SK-N-MC (cell line): ENCODE measurements around the gene PARP14.
"Not testable (repeated sequence)": the region's sequence is repeated elsewhere in the genome, so short reads cannot be mapped to it uniquely, and the experiment has no call there.

Experiments
- DNase-seq: peaks from one replicate; pipeline ENCODE4 v3.0.0-alpha.2; 2011; ENCODE audit warnings: low read depth, low spot score
- H3K27ac ChIP-seq: fragments of 200-600 bp; sonication (generic); 2 replicates; pipeline ENCODE4 v1.5.1; 2016; ENCODE audit warnings: mixed run types
- H3K36me3 ChIP-seq: fragments of 200-600 bp; sonication (generic); 2 replicates; pipeline ENCODE4 v1.6.1; 2017; ENCODE audit warnings: antibody characterized with exemption, low read length, mixed read lengths; ENCODE audit not compliant: insufficient read depth
- H3K4me3 ChIP-seq: fragments of 200-600 bp; sonication (generic); 2 replicates; pipeline ENCODE4 v1.5.1; 2016
- H3K9ac ChIP-seq: fragments of 200-600 bp; sonication (generic); 2 replicates; pipeline ENCODE4 v1.8.0; 2017; ENCODE audit warnings: mixed run types, mixed read lengths; ENCODE audit not compliant: insufficient read length
- H3K9me3 ChIP-seq: fragments of 200-600 bp; sonication (generic); 2 replicates; pipeline ENCODE4 v1.6.1; 2017; ENCODE audit warnings: low read depth, mild to moderate bottlenecking, antibody characterized with exemption, low read length, moderate library complexity, mixed read lengths
- EZH2 ChIP-seq: fragments of 200-600 bp; sonication (generic); IDR thresholded peaks from one replicate; pipeline ENCODE4 v1.6.1; 2017; ENCODE audit warnings: antibody characterized with exemption
- FOXP2 ChIP-seq: optimal IDR thresholded peaks from 2 replicates; pipeline ENCODE3; 2011; ENCODE audit warnings: mild to moderate bottlenecking, moderate library complexity; ENCODE audit not compliant: insufficient read depth; ENCODE audit errors: extremely low read length, control extremely low read depth
- POLR2AphosphoS5 ChIP-seq: IDR thresholded peaks from 2 replicates; pipeline ENCODE4 v1.6.1; 2012; ENCODE audit warnings: mild to moderate bottlenecking, low read depth, low read length, borderline replicate concordance

Gene PARP14

DNA sequence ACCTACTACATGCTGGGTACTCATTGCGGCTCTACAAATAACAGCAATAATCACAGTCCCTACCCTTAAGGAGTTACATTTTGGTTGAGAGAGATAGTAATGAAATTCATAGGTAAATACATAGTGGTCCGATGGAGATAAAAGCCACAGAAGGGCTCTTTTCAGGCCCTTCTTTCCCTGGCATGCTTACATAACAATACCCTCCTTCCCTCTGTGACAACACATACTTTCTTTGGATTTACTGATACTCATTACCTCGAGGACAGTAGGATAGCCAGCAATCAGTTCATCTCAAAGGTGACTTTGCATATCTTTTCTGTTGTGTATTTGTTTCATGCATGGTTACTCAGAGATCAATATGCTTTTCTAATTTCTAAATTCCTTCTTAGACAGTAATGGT is 58.5 kb downstream of the PARP14 start:
- Histone ChIP-seq H3K9me3 (peaks cover 6% of the 10 kb centered on the region; the same call in 1 of the 2 replicates), H3K27ac (no peak overlapping the region), H3K9ac (no peak overlapping the region), H3K36me3 (peaks cover 33% of the 10 kb centered on the region), H3K4me3 (no peak overlapping the region)
- TF ChIP-seq FOXP2: no peak
- TF ChIP-seq EZH2: no peak
- TF ChIP-seq POLR2AphosphoS5: no peak
- DNase-seq: no peak

DNA sequence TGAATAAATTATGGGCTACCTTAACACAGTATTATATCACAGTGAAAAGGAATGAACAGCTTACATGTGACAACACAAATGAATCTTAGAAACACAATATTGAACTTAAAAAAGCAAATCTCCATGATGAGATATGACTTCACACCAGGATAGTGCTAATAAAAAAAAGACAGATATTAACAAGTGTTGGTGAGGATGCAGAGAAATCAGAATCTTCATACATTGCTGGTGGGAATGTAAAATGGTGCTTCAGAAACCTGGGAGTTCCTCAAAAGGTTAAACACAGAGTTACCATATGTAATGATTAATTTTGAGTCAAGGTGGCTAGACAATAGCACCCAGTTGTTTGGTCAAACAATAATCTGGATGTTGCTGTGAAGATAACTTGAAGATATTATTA is 61.6 kb downstream of the PARP14 start:
- Histone ChIP-seq H3K36me3 (peaks cover 36% of the 10 kb centered on the region), H3K27ac (no peak overlapping the region), H3K4me3 (no peak overlapping the region), H3K9me3 (peaks cover 6% of the 10 kb centered on the region; the same call in 1 of the 2 replicates), H3K9ac (no peak overlapping the region)
- DNase-seq: no peak
- TF ChIP-seq EZH2 (no peak), FOXP2 (no peak), POLR2AphosphoS5 (no peak)

DNA sequence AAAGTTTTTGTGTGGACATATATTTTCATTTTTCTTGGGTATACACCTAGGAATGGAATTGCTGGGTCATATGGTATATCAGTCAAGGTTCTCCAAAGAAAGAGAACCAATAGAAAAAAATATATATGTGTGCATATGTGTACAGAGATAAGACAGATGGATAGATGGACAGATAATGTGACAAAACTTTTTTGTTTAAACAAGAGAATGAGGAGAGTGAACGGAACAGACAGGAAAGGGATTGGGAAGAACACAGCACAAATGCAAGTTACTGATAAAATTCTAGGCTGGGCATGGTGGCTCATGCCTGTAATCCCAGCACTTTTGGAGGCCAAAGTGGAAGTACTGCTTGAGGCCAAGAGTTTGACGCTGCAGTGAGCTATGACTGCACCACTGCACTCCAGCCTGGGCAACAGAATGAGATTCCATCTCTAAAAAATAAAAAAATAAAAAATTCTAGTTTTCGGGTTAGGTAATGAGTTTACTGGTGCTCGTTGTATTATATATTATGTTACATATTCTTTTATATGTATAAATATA is 63.0 kb downstream of the PARP14 start:
- no peak for DNase-seq
- H3K27ac ChIP-seq: no peak overlapping the region

DNA sequence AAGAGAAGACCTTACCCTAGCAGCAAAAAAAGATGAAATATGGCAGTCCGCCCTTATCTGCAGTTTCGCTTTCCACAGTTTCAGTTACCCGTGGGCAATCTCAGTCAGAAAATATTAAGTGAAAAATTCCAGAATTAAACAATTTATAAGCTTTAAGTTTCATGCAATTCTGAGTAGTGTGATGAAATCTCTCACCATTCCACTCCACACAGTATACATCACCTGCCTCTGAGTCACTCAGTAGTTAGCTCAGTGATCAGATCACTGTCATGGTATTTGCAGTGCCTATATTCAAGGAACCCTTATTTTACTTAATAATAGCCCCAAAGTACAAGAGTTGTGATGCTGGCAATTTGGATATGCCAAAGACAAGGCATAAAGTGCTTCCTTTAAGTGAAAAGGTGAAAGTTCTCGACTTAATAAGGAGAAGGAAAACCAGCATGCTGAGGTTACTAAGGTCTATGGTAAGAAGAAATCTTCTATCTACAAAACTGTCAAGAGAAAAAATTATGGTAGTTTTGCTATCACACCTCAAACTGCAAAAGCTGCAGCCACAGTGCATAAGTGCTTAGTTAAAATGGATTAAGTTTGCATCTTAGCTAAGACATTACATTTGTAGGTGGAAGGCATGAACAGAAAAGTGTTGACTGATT is 64.9 kb downstream of the PARP14 start:
- Histone ChIP-seq H3K9me3 (peaks cover 6% of the 10 kb centered on the region; the same call in 1 of the 2 replicates), H3K4me3 (no peak overlapping the region), H3K9ac (no peak overlapping the region), H3K27ac (no peak overlapping the region), H3K36me3 (peaks cover 25% of the 10 kb centered on the region)
- TF ChIP-seq POLR2AphosphoS5: no peak
- no peak for TF ChIP-seq EZH2
- TF ChIP-seq FOXP2: no peak
- DNase-seq: no peak

More for the DNA sequence above, 63.0 kb downstream of the PARP14 start:
- no peak overlapping the region for H3K9ac ChIP-seq
- no peak for TF ChIP-seq POLR2AphosphoS5
- TF ChIP-seq FOXP2: no peak
- TF ChIP-seq EZH2: no peak
- H3K9me3 ChIP-seq: peaks cover 6% of the 10 kb centered on the region; the same call in 1 of the 2 replicates
- H3K36me3 ChIP-seq: peaks cover 39% of the 10 kb centered on the region
- H3K4me3 ChIP-seq: no peak overlapping the region

DNA sequence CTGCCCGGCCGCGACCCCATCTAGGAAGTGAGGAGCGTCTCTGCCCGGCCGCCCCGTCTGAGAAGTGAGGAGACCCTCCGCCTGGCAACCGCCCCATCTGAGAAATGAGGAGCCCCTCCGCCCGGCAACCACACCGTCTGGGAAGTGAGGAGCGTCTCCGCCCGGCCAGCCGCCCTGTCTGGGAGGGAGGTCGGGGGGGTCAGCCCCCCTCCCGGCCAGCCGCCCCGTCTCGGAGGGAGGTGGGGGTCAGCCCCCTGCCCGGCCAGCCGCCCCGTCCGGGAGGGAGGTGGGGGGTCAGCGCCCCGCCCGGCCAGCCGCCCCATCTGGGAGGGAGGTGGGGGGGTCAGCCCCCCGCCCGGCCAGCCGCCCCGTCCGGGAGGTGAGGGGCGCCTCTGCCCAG is 66.7 kb downstream of the PARP14 start:
- DNase-seq, H3K9ac ChIP-seq, H3K4me3 ChIP-seq, H3K27ac ChIP-seq, H3K9me3 ChIP-seq: not testable (repeated sequence)
- peaks cover 29% of the 10 kb centered on the region for H3K36me3 ChIP-seq

DNA sequence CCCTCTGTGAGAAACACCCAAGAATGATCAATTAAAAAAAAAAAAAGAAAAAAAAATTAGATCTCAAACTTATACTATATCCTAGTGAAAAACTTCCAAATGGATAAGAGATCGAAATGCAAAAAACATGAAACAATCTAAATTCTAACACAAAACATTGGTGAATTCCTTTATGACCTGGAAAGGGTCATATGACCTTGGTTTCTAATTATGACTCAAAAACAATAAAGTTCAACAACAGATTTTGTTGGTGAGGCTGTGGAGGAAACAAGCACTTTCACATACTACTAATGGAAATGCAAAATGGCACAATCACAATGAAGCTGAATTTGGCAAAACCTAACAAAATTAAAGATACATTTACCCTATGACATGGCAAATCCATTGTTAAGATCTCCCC is 67.7 kb downstream of the PARP14 start:
- TF ChIP-seq EZH2 (no peak), FOXP2 (no peak), POLR2AphosphoS5 (no peak)
- no peak overlapping the region for H3K9ac ChIP-seq
- DNase-seq: no peak
- no peaks in the 10 kb centered on the region for H3K9me3 ChIP-seq
- no peak overlapping the region for H3K27ac ChIP-seq
- no peak overlapping the region for H3K4me3 ChIP-seq
- peaks cover 20% of the 10 kb centered on the region for H3K36me3 ChIP-seq

DNA sequence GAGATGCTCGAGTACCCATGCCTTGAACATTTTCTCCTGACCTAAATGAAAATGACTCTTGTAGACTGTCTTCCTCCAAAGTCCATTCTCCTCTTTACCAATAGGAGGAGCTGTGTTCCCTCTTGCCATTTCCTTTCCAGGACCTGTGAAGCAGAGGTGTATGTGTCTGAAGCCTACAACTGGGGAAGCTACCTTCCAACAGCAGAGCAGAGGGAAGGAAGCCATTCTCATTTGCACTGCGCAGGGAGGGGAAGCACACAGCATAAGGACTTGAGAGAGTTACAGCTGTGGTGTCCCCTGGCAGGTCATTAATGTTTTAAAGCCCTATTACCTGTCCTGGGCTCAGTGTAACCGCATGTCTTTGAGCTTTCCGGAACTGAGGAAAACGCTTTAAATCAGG is 74.3 kb downstream of the PARP14 start:
- H3K36me3 ChIP-seq: peaks cover 34% of the 10 kb centered on the region
- no peaks in the 10 kb centered on the region for H3K9me3 ChIP-seq
- no peak overlapping the region for H3K9ac ChIP-seq
- TF ChIP-seq FOXP2 (no peak), POLR2AphosphoS5 (no peak), EZH2 (no peak)
- H3K27ac ChIP-seq: no peak overlapping the region
- no peak for DNase-seq
- H3K4me3 ChIP-seq: no peak overlapping the region

DNA sequence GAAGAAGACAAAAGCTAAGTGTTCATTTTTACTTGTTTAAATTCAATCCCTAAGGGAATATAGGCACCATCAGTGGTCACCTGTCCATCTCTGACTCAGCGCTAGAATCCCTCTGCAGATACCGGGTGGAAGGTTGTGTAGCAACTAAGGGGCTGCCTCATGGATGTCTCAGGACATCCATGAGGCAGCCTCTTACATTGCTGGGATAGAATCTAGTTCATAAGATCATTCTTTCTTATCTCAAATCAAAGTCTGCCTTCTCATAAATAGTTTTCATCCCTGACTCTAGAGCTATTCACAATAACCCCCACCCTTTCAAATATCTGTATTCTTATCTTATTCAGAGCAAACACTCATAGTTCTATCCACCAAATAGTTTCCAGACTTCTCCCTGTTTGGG is 74.9 kb downstream of the PARP14 start:
- Histone ChIP-seq H3K9ac (no peak overlapping the region), H3K36me3 (peaks cover 34% of the 10 kb centered on the region), H3K4me3 (no peak overlapping the region), H3K27ac (no peak overlapping the region), H3K9me3 (no peaks in the 10 kb centered on the region)
- no peak for DNase-seq
- TF ChIP-seq EZH2 (no peak), FOXP2 (no peak), POLR2AphosphoS5 (no peak)

DNA sequence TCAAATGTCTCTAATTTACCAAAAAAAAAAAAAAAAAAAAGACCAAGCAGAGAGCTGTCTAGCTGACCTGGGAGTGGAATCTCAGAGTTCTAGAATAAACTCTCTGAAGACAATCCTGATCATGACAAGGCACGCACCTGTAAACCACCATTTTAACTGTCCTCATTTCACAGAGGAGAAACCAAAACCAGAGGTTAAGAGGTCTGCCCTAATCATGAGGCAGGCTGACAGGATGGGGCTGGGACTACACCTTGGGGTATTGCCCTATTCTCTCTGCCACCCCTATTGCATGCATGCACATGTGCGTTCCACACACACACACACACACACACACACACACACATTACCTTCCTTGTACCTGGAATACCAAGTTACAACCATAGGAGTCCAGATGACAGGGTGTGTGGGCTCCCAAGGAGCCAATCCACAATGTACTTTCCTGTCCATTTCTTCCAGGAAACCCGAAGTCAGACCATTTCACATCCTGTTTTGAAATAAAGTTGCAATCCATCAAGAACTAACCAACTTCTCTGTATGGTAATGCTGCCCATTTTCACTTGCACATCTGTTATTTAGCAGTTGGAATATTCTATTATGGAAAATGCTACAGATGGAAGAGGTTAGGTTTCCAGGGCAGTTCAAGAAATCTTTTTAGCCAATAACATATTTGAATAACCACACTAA is 78.4 kb downstream of the PARP14 start:
- H3K36me3 ChIP-seq: peaks cover 22% of the 10 kb centered on the region
- peak overlapping the region; percentile 96 for H3K27ac ChIP-seq
- H3K9ac ChIP-seq: peak overlapping the region; percentile 9
- DNase-seq: no peak
- no peaks in the 10 kb centered on the region for H3K9me3 ChIP-seq
- H3K4me3 ChIP-seq: no peak overlapping the region
- TF ChIP-seq POLR2AphosphoS5: no peak
- TF ChIP-seq FOXP2: no peak
- no peak for TF ChIP-seq EZH2
